ENCODE results near the gene GPRIN3. TPM values are rescaled to one million over a fixed set of nuclear protein-coding genes. Genes with fewer than 3 reads are reported as not detected.

The GPRIN3 gene
- polyA plus RNA-seq, 1 donor (not counting 4 experiments of a cell fraction or from before 2014, with no cell fraction given): not detected

GRCh38 chr4:89197920-89198319 lies 109.7 kb downstream of the GPRIN3 start:
- Histone ChIP-seq H3K27me3 (ENCODE audit: control insufficient read depth, extremely low read depth, insufficient read depth, low read length) (no peaks in the 10 kb centered on the region), H3K36me3 (ENCODE audit: control insufficient read depth in 2 of 2, extremely low read depth in 1 of 2, insufficient read depth in 2 of 2, low read length in 2 of 2) (no peaks in the 10 kb centered on the region)
- FAIRE-seq: no peak

GRCh38 chr4:89196745-89197144 lies 110.9 kb downstream of the GPRIN3 start:
- no peak overlapping the region for H3K4me3 ChIP-seq (ENCODE audit: control insufficient read depth in 2 of 3, extremely low read depth in 1 of 3, insufficient read depth in 2 of 3, low read depth in 1 of 3, low read length in 3 of 3)
- no peaks in the 10 kb centered on the region for H3K9me3 ChIP-seq (ENCODE audit: control insufficient read depth, low read depth, low read length)
- no peak overlapping the region for H3K27ac ChIP-seq (ENCODE audit: control insufficient read depth, insufficient read depth, low read length)
- H3K4me1 ChIP-seq (ENCODE audit: control insufficient read depth, extremely low read depth, insufficient read depth, low read length): no peaks in the 10 kb centered on the region
- no peak for DNase-seq (ENCODE audit: low read depth, low spot score)
- H3K36me3 ChIP-seq (ENCODE audit: control insufficient read depth in 2 of 2, extremely low read depth in 1 of 2, insufficient read depth in 2 of 2, low read length in 2 of 2): no peaks in the 10 kb centered on the region
- H3K79me2 ChIP-seq (ENCODE audit: control insufficient read depth, insufficient read depth, low read length): no peaks in the 10 kb centered on the region
- H3K9ac ChIP-seq (ENCODE audit: control insufficient read depth, extremely low read depth, insufficient read depth, low read length): no peak overlapping the region
- H2AFZ ChIP-seq (ENCODE audit: control insufficient read depth, low read length): no peak overlapping the region
- H4K20me1 ChIP-seq (ENCODE audit: control insufficient read depth, extremely low read depth, insufficient read depth, low read length): no peaks in the 10 kb centered on the region
- TF ChIP-seq EZH2 (IDR thresholded peaks at IDR 0.05; ENCODE audit: low read length) (no peak), CTCF (optimal IDR thresholded peaks at IDR 0.05 in 1 of 3, IDR thresholded peaks at IDR 0.05 in 1 of 3, conservative IDR thresholded peaks at IDR 0.05 in 1 of 3; ENCODE audit: extremely low read depth in 1 of 3, insufficient read depth in 2 of 3, low read length in 3 of 3) (no peak)
- H3K27me3 ChIP-seq (ENCODE audit: control insufficient read depth, extremely low read depth, insufficient read depth, low read length): no peaks in the 10 kb centered on the region
- dilution Hi-C loops (cut with MboI; ENCODE audit: extremely low pct_ligation_motif_present, low sequenced_read_pairs): no loop called here
- no peak for FAIRE-seq
- no peaks in the 10 kb centered on the region for H3K9me1 ChIP-seq (ENCODE audit: control insufficient read depth, extremely low read depth, insufficient read depth, low read length)
- H3K4me2 ChIP-seq (ENCODE audit: control insufficient read depth, extremely low read depth, insufficient read depth, low read depth, low read length): no peak overlapping the region

More at GRCh38 chr4:89197920-89198319, 109.7 kb downstream of the GPRIN3 start:
- Histone ChIP-seq H4K20me1 (ENCODE audit: control insufficient read depth, extremely low read depth, insufficient read depth, low read length) (no peaks in the 10 kb centered on the region), H3K79me2 (ENCODE audit: control insufficient read depth, insufficient read depth, low read length) (no peaks in the 10 kb centered on the region), H3K9ac (ENCODE audit: control insufficient read depth, extremely low read depth, insufficient read depth, low read length) (no peak overlapping the region), H3K4me3 (ENCODE audit: control insufficient read depth in 2 of 3, extremely low read depth in 1 of 3, insufficient read depth in 2 of 3, low read depth in 1 of 3, low read length in 3 of 3) (no peak overlapping the region), H3K4me1 (ENCODE audit: control insufficient read depth, extremely low read depth, insufficient read depth, low read length) (no peaks in the 10 kb centered on the region), H3K27ac (ENCODE audit: control insufficient read depth, insufficient read depth, low read length) (no peak overlapping the region), H3K9me1 (ENCODE audit: control insufficient read depth, extremely low read depth, insufficient read depth, low read length) (no peaks in the 10 kb centered on the region), H3K9me3 (ENCODE audit: control insufficient read depth, low read depth, low read length) (no peaks in the 10 kb centered on the region), H2AFZ (ENCODE audit: control insufficient read depth, low read length) (no peak overlapping the region), H3K4me2 (ENCODE audit: control insufficient read depth, extremely low read depth, insufficient read depth, low read depth, low read length) (no peak overlapping the region)
- dilution Hi-C loops (cut with MboI; ENCODE audit: extremely low pct_ligation_motif_present, low sequenced_read_pairs): no loop called here
- TF ChIP-seq EZH2 (IDR thresholded peaks at IDR 0.05; ENCODE audit: low read length): no peak
- TF ChIP-seq CTCF (optimal IDR thresholded peaks at IDR 0.05 in 1 of 3, IDR thresholded peaks at IDR 0.05 in 1 of 3, conservative IDR thresholded peaks at IDR 0.05 in 1 of 3; ENCODE audit: extremely low read depth in 1 of 3, insufficient read depth in 2 of 3, low read length in 3 of 3): no peak
- DNase-seq (ENCODE audit: low read depth, low spot score): no peak

Data from keratinocyte (primary cell).